HCT116 (cell line): ENCODE measurements around the gene AFAP1L1. TPM values are rescaled to one million over a fixed set of nuclear protein-coding genes. Genes with fewer than 3 reads are reported as not detected.

Source experiments
- ATAC-seq: fragments of 200-7000 bp; cut with Tn5 transposase; 2 replicates; pipeline ENCODE4 v1.9.1; 2020; ENCODE audit warnings: mild to moderate bottlenecking, moderate library complexity
- BruUV-seq: library from RNA; stranded (reverse); fragments of 400-500 nt; replicated peaks from 2 replicates; lab custom pipeline; 2021; lab: Mats Ljungman, UMichigan
- CTCF ChIA-PET: fragments of 300-600 bp; sonication (Branson Sonifier 250); formaldehyde crosslinking; loops from one replicate; lab custom pipeline; 2021; ENCODE audit warnings: antibody characterized with exemption; lab: Charles Lee
- POLR2A ChIA-PET: fragments of 300-600, 350-600 bp; sonication (Branson Sonifier 250); formaldehyde crosslinking; loops from one replicate; lab custom pipeline; 2021; ENCODE audit warnings: antibody characterized with exemption; lab: Charles Lee
- RAD21 ChIA-PET, 2 experiments: fragments of 300-600 bp; sonication (Branson Sonifier 250); formaldehyde crosslinking; loops; one replicate each; lab custom pipeline; 2023; ENCODE audit warnings: low total read pairs in 2 of 2; ENCODE audit not compliant: uncharacterized antibody in 2 of 2, unreplicated experiment in 2 of 2, low non-redundant PET in 1 of 2; lab: Charles Lee
- DNase-seq: peaks from one replicate; pipeline ENCODE4 v3.0.0-alpha.2; 2010; ENCODE audit warnings: low read depth, low spot score
- H2AFZ ChIP-seq: fragments of 200-600 bp; shearing (Covaris generic), sonication (generic); 2 replicates; pipeline ENCODE4 v1.6.1; 2017; ENCODE audit warnings: low read depth, mixed run types, mixed read lengths, antibody characterized with exemption, low read length; ENCODE audit not compliant: poor library complexity, severe bottlenecking
- H3K27ac ChIP-seq: 2 replicates; pipeline ENCODE4 v1.5.1; 2012; ENCODE audit warnings: low read depth, low read length
- H3K27me3 ChIP-seq: fragments of 200-600 bp; sonication (generic); 2 replicates; pipeline ENCODE4 v1.6.1; 2016; ENCODE audit warnings: mixed run types, low read length, mixed read lengths; ENCODE audit not compliant: insufficient read depth
- H3K36me3 ChIP-seq, 2 experiments: fragments of 200-500 bp in 1 of 2; fragments of 200-600 bp in 1 of 2; sonication (Bioruptor generic) in 1 of 2; sonication (generic) in 1 of 2; 2 replicates each; pipeline versions ENCODE4 v1.5.1 to v1.6.1; 2014 to 2016; ENCODE audit warnings: low read length in 2 of 2, inconsistent platforms in 1 of 2, mixed read lengths in 1 of 2, mixed run types in 1 of 2; ENCODE audit not compliant: insufficient read depth in 2 of 2, control insufficient read depth in 1 of 2
- H3K4me1 ChIP-seq, 2 experiments: fragments of 200-600 bp in 1 of 2; sonication (generic) in 1 of 2; 2 replicates each; pipeline versions ENCODE4 v1.5.1 to v1.6.1; 2012 to 2017; ENCODE audit warnings: low read length in 2 of 2, inconsistent platforms in 1 of 2, mild to moderate bottlenecking in 1 of 2, mixed read lengths in 1 of 2, mixed run types in 1 of 2, moderate library complexity in 1 of 2; ENCODE audit not compliant: insufficient read depth in 2 of 2, control insufficient read depth in 1 of 2
- H3K4me2 ChIP-seq: fragments of 200-600 bp; sonication (generic); 2 replicates; pipeline ENCODE4 v1.6.1; 2017; ENCODE audit warnings: mixed run types, low read length, mixed read lengths
- H3K4me3 ChIP-seq, 2 experiments: fragments of 200-600 bp in 1 of 2; sonication (generic) in 1 of 2; replicated peaks in 1 of 2; 2 replicates each; pipeline ENCODE4 v1.5.1; 2011 to 2016; ENCODE audit warnings: low read length in 2 of 2, control low read depth in 1 of 2, low read depth in 1 of 2, mild to moderate bottlenecking in 1 of 2, mixed read lengths in 1 of 2, mixed run types in 1 of 2
- H3K79me2 ChIP-seq: fragments of 200-600 bp; sonication (generic); 2 replicates; pipeline ENCODE4 v1.6.1; 2017; ENCODE audit warnings: mild to moderate bottlenecking, mixed run types, low read length, moderate library complexity, mixed read lengths; ENCODE audit not compliant: insufficient read depth
- H3K9ac ChIP-seq: fragments of 200-600 bp; sonication (generic); 2 replicates; pipeline ENCODE4 v1.6.1; 2016; ENCODE audit warnings: low read length, mixed read lengths
- H3K9me2 ChIP-seq: fragments of 200-600 bp; sonication (generic), shearing (Covaris generic); 2 replicates; pipeline ENCODE4 v1.6.1; 2017; ENCODE audit warnings: mixed run types, mild to moderate bottlenecking, moderate library complexity; ENCODE audit not compliant: insufficient read depth
- H3K9me3 ChIP-seq, 2 experiments: fragments of 200-500 bp in 1 of 2; fragments of 200-600 bp in 1 of 2; sonication (Bioruptor generic) in 1 of 2; sonication (generic) in 1 of 2; 2 replicates each; pipeline ENCODE4 v1.6.1; 2014 to 2017; ENCODE audit warnings: low read length in 2 of 2, mixed read lengths in 2 of 2, inconsistent platforms in 1 of 2, low read depth in 1 of 2, mild to moderate bottlenecking in 1 of 2, mixed run types in 1 of 2, moderate library complexity in 1 of 2; ENCODE audit not compliant: control insufficient read depth in 1 of 2, insufficient read depth in 1 of 2
- H4K20me1 ChIP-seq: fragments of 200-600 bp; sonication (generic), shearing (Covaris generic); 2 replicates; pipeline ENCODE4 v1.6.1; 2017; ENCODE audit warnings: mixed run types, mild to moderate bottlenecking, moderate library complexity; ENCODE audit not compliant: insufficient read depth
- CBX3 ChIP-seq: IDR thresholded peaks from 2 replicates; pipeline ENCODE4 v1.6.1; 2012; ENCODE audit warnings: low read depth
- CEBPB ChIP-seq: IDR thresholded peaks from 2 replicates; pipeline ENCODE4 v1.6.1; 2012; ENCODE audit warnings: low read depth
- EZH2phosphoT487 ChIP-seq: fragments of 200-600 bp; IDR thresholded peaks from 2 replicates; pipeline ENCODE4 v1.6.1; 2018; ENCODE audit warnings: antibody characterized with exemption, borderline replicate concordance
- FOSL1 ChIP-seq: IDR thresholded peaks from 2 replicates; pipeline ENCODE4 v1.6.1; 2012; ENCODE audit warnings: low read depth
- POLR2A ChIP-seq: IDR thresholded peaks from 2 replicates; pipeline ENCODE4 v1.7.0; 2011; ENCODE audit warnings: borderline replicate concordance; ENCODE audit not compliant: insufficient read depth, insufficient read length; ENCODE audit errors: extremely low read depth
- POLR2AphosphoS5 ChIP-seq: IDR thresholded peaks from 2 replicates; pipeline ENCODE4 v1.6.1; 2011; ENCODE audit warnings: mild to moderate bottlenecking, low read depth, low read length, moderate library complexity
- RAD21 ChIP-seq: IDR thresholded peaks from 2 replicates; pipeline ENCODE4 v1.6.1; 2012; ENCODE audit warnings: low read depth, mild to moderate bottlenecking
- REST ChIP-seq: IDR thresholded peaks from 2 replicates; pipeline ENCODE4 v1.6.1; 2012; ENCODE audit warnings: low read depth
- SIN3A ChIP-seq: IDR thresholded peaks from 2 replicates; pipeline ENCODE4 v1.6.1; 2012; ENCODE audit warnings: low read depth
- SP1 ChIP-seq: IDR thresholded peaks from 2 replicates; pipeline ENCODE4 v1.6.1; 2012; ENCODE audit warnings: low read depth
- TCF7L2 ChIP-seq: IDR thresholded peaks from 2 replicates; pipeline ENCODE4 v1.7.0; 2011; ENCODE audit warnings: borderline replicate concordance, inconsistent platforms; ENCODE audit not compliant: insufficient read depth, insufficient read length; ENCODE audit errors: extremely low read depth
- ZNF274 ChIP-seq: fragments of 200-500 bp; sonication (Bioruptor generic); IDR thresholded peaks from 2 replicates; pipeline ENCODE4 v1.6.1; 2014; ENCODE audit warnings: mild to moderate bottlenecking, low read depth, low read length, inconsistent platforms
- intact Hi-C: fragments of 100-400 bp; cut with micrococcal nuclease; formaldehyde crosslinking; loops from 2 replicates; pipeline ENCODE4 v1.10.0; 2022
- total RNA-seq: library from RNA; stranded (reverse); gene quantifications from one replicate; pipeline ENCODE4 v1.2.1, GENCODE V29; 2021; ENCODE audit not compliant: unreplicated experiment

AFAP1L1 gene
- total RNA-seq, 1 experiment from 2014 or later = 4.3 TPM

GRCh38 chr5:149278451-149279210 is 7.0 kb downstream of the AFAP1L1 start:
- no peak overlapping the region for H2AFZ ChIP-seq
- BruUV-seq = no TSS peak
- no peaks in the 10 kb centered on the region for H3K4me1 ChIP-seq
- no peaks in the 10 kb centered on the region for H3K79me2 ChIP-seq
- DNase-seq = no peak
- no peaks in the 10 kb centered on the region for H3K9me3 ChIP-seq
- no peak overlapping the region for H3K9ac ChIP-seq
- H3K36me3 ChIP-seq = no peaks in the 10 kb centered on the region
- no peak overlapping the region for H3K4me3 ChIP-seq
- no peak overlapping the region for H3K27ac ChIP-seq
- CTCF ChIA-PET = no interaction called here
- RAD21 ChIA-PET = no interaction called here
- H3K27me3 ChIP-seq = no peaks in the 10 kb centered on the region
- no peaks in the 10 kb centered on the region for H4K20me1 ChIP-seq
- TF ChIP-seq RAD21 (no peak), FOSL1 (no peak), TCF7L2 (no peak), SP1 (no peak), ZNF274 (no peak), CEBPB (no peak), EZH2phosphoT487 (no peak), SIN3A (no peak), POLR2A (no peak), REST (no peak), CBX3 (no peak), POLR2AphosphoS5 (no peak)
- H3K4me2 ChIP-seq = no peak overlapping the region
- no peaks in the 10 kb centered on the region for H3K9me2 ChIP-seq
- no peak for ATAC-seq
- POLR2A ChIA-PET = no interaction called here
- intact Hi-C loops = no loop called here
